ENCODE results near the gene GALNT13.

Gene GALNT13

GRCh38 chr2:153871231-153872221, at the start of gene GALNT13:
TSS of gene GALNT13 (plus strand) at chr2:153871922.
- DNase-seq (ENCODE audit: low read depth), result no peak

- DNase-seq (ENCODE audit: low read depth), result no peak
Measured at GRCh38 chr2:153823880-153824279, 47.8 kb upstream of the GALNT13 start.

- no peak for DNase-seq (ENCODE audit: low read depth)
Measured at GRCh38 chr2:153828335-153828734, 43.4 kb upstream of the GALNT13 start.

GRCh38 chr2:153834662-153835061, 37.1 kb upstream of the GALNT13 start:
- no peak for DNase-seq (ENCODE audit: low read depth)

GRCh38 chr2:153858250-153858649, 13.5 kb upstream of the GALNT13 start:
- no peak for DNase-seq (ENCODE audit: low read depth)

- no peak for DNase-seq (ENCODE audit: low read depth)
Measured at GRCh38 chr2:153864022-153864421, 7.7 kb upstream of the GALNT13 start.

- no peak for DNase-seq (ENCODE audit: low read depth)
Measured at GRCh38 chr2:153866595-153866994, 5.1 kb upstream of the GALNT13 start.

- DNase-seq (ENCODE audit: low read depth), result no peak
Measured at GRCh38 chr2:153870308-153870707, 1.4 kb upstream of the GALNT13 start.

GRCh38 chr2:153872311-153873051, 759 bp downstream of the GALNT13 start:
- DNase-seq (ENCODE audit: low read depth), result no peak

- no peak for DNase-seq (ENCODE audit: low read depth)
Measured at GRCh38 chr2:153873052-153874048, 1.6 kb downstream of the GALNT13 start.

GRCh38 chr2:153875801-153876466, 4.2 kb downstream of the GALNT13 start:
- no peak for DNase-seq (ENCODE audit: low read depth)

- no peak for DNase-seq (ENCODE audit: low read depth)
Measured at GRCh38 chr2:153880926-153881325, 9.2 kb downstream of the GALNT13 start.

GRCh38 chr2:153886833-153887232, 15.1 kb downstream of the GALNT13 start:
- no peak for DNase-seq (ENCODE audit: low read depth)

- DNase-seq (ENCODE audit: low read depth), result no peak
Measured at GRCh38 chr2:153890576-153890975, 18.9 kb downstream of the GALNT13 start.

- no peak for DNase-seq (ENCODE audit: low read depth)
Measured at GRCh38 chr2:153891051-153891450, 19.3 kb downstream of the GALNT13 start.

- DNase-seq (ENCODE audit: low read depth), result no peak
Measured at GRCh38 chr2:153912798-153913396, 41.2 kb downstream of the GALNT13 start.

- no peak for DNase-seq (ENCODE audit: low read depth)
Measured at GRCh38 chr2:153917570-153917969, 45.8 kb downstream of the GALNT13 start.

- no peak for DNase-seq (ENCODE audit: low read depth)
Measured at GRCh38 chr2:153935511-153935910, 63.8 kb downstream of the GALNT13 start.

GRCh38 chr2:153939124-153939796, 67.5 kb downstream of the GALNT13 start:
- no peak for DNase-seq (ENCODE audit: low read depth)

GRCh38 chr2:153940511-153940910, 68.8 kb downstream of the GALNT13 start:
- no peak for DNase-seq (ENCODE audit: low read depth)
